Activated CD4-positive, alpha-beta memory T cell treated with anti-CD3 and anti-CD28 coated beads, Interleukin-2, amount 10 ng/mL, durations not matched to agents 7 days and 5 days (primary cell): ENCODE measurements around the gene C5orf58. TPM values are rescaled to one million over a fixed set of nuclear protein-coding genes. Genes with fewer than 3 reads are reported as not detected.

Experiments used
- CTCF ChIA-PET: fragments of 350-600 bp; sonication (Branson Sonifier 250); formaldehyde crosslinking; loops from one replicate; lab custom pipeline; 2021; ENCODE audit warnings: antibody characterized with exemption, inconsistent platforms; lab: Charles Lee
- POLR2A ChIA-PET: fragments of 350-600 bp; sonication (Branson Sonifier 250); formaldehyde crosslinking; loops from one replicate; lab custom pipeline; 2021; ENCODE audit warnings: antibody characterized with exemption; lab: Charles Lee
- DNase-seq: peaks from one replicate; pipeline ENCODE4 v3.0.0-alpha.2; 2020
- H3K27ac Mint-ChIP-seq: one replicate; pipeline ENCODE4 v1.8.0; 2021; ENCODE audit warnings: mild to moderate bottlenecking, mixed read lengths
- H3K27me3 Mint-ChIP-seq: one replicate; pipeline ENCODE4 v1.8.0; 2021; ENCODE audit warnings: mixed read lengths
- H3K36me3 Mint-ChIP-seq: one replicate; pipeline ENCODE4 v1.8.0; 2021; ENCODE audit warnings: low read depth, mixed read lengths
- H3K4me1 Mint-ChIP-seq: one replicate; pipeline ENCODE4 v1.8.0; 2021; ENCODE audit warnings: mixed read lengths
- H3K4me3 Mint-ChIP-seq: one replicate; pipeline ENCODE4 v1.8.0; 2021; ENCODE audit warnings: mild to moderate bottlenecking, mixed read lengths
- H3K9me3 Mint-ChIP-seq: one replicate; pipeline ENCODE4 v1.8.0; 2021; ENCODE audit warnings: mixed read lengths
- total RNA-seq, 2 experiments: library from RNA; stranded (reverse); gene quantifications; one replicate each; pipeline ENCODE4 v1.2.3, GENCODE V29; 2021

The C5orf58 gene
- total RNA-seq, 2 experiments from 2014 or later, result not detected

DNA sequence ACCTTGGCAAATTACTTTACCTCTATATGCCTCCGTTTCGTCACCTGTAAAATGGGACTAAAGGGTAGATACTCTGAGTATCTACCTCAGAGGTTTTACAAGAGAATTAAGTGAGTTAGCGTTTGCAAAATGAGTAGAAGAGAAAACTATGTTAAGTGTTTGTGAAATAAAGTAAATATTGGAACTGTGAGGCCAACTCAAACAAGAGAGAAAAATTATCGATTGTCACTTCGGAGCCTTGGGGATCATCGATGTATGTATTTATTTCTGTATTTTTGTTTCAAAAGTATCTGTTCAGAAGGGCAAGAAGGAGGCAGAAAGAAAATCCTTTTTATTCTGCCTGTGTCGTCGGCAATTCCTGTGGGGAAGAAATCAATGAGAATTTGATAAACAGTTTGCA, 25.8 kb upstream of the C5orf58 start:
- Mint-ChIP-seq H3K9me3 (no peaks in the 10 kb centered on the region), H3K4me3 (no peak overlapping the region), H3K27ac (no peak overlapping the region), H3K4me1 (no peaks in the 10 kb centered on the region), H3K36me3 (no peaks in the 10 kb centered on the region), H3K27me3 (peaks cover 46% of the 10 kb centered on the region)
- no peak for DNase-seq
- ChIA-PET POLR2A (no interaction called here), CTCF (no interaction called here)

DNA sequence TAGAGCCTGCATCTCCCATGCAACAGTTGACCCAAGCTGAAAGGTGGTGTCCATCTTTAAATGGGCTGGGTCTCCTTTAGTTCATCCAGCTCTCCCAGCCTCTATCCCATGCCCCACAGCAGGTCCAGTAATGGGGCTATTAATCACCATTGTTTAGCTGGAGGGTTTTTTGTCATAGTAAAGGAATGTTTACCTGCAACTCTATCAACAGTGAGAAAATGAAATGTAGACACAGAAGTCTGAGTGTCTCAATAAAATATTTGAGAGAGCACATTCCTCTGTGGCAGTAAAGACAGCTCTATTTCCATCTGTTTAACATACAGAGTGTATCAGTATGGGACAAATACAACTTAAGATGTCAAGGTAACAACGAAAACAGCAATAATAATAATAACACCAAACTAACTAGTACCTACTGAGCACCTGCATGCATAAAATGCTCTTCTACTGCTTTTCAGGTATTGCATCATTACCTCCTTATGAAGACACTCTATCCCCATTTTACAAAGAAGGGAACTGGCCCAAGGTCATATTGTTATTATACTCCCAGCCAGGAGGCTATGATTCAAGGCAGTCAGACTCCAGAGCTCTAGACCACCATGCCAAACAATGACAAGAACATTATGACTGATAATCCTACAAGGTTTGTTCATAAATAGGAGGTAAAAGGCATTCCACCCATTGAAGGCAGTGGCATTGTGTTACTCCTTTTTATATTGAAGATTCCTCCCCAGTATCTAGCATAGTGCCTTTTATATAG, 21.0 kb upstream of the C5orf58 start:
- H3K36me3 Mint-ChIP-seq, result no peaks in the 10 kb centered on the region
- no peaks in the 10 kb centered on the region for H3K9me3 Mint-ChIP-seq
- CTCF ChIA-PET, result interaction anchor here (1.3 kb wide), 1 partner anchor 28 kb away, joined by 3 read pairs; no protein-coding TSS in a partner anchor
- POLR2A ChIA-PET, result no interaction called here
- peaks cover 32% of the 10 kb centered on the region for H3K27me3 Mint-ChIP-seq
- H3K27ac Mint-ChIP-seq, result no peak overlapping the region
- no peak overlapping the region for H3K4me3 Mint-ChIP-seq
- DNase-seq, result no peak
- no peaks in the 10 kb centered on the region for H3K4me1 Mint-ChIP-seq

- Mint-ChIP-seq H3K4me3 (no peak overlapping the region), H3K36me3 (no peaks in the 10 kb centered on the region), H3K27me3 (peaks cover 12% of the 10 kb centered on the region), H3K27ac (no peak overlapping the region), H3K4me1 (no peaks in the 10 kb centered on the region), H3K9me3 (no peaks in the 10 kb centered on the region)
- POLR2A ChIA-PET, result no interaction called here
- DNase-seq, result no peak
- CTCF ChIA-PET, result no interaction called here
Measured at GRCh38 chr5:170216257-170216864, 16.4 kb upstream of the C5orf58 start.

DNA sequence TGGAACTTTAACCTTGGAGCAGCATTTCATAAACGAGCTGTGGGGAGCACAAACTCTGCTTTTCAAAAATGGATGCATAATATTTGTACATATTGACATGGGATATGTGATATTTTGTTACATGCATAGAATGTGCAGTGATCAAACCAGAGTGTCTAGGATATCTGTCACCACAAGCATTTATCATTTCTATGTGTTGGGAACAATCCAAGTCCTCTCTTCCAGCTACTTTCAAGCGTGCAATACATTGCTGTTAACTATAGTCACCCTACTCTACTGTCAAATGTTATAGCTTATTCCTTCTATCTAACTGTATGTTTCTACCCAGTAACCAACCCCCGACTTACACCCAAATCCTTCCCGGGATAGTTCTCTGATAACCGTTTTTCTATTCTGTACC, 15.0 kb upstream of the C5orf58 start:
- DNase-seq, result no peak
- Mint-ChIP-seq H3K27me3 (peaks cover 6% of the 10 kb centered on the region), H3K36me3 (no peaks in the 10 kb centered on the region), H3K4me3 (no peak overlapping the region), H3K27ac (no peak overlapping the region), H3K4me1 (no peaks in the 10 kb centered on the region), H3K9me3 (no peaks in the 10 kb centered on the region)
- POLR2A ChIA-PET, result no interaction called here
- CTCF ChIA-PET, result interaction anchor here (0.6 to 1.4 kb wide), 4 partner anchors 12 to 193 kb away, joined by 3 to 4 read pairs (median 3); no protein-coding TSS in a partner anchor

DNA sequence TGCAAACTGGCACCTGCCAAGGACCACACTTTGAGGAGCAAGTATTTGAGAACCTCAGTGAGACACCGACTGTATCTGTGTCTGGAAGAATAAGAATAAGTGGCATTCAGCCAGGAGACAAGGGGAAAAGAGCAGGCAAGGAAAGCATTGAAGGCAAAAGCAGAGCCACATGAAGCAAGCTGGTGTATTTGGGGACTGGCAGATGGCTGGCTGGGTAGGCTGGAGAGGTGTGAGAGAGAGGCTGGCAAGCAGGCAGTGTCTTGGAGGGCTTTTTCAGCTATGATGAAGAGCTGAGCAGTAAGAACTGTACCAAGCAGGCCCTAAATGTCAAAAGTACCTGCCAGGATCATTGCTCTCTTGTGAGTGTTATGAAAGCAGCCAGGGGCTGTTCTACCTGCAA, 14.1 kb upstream of the C5orf58 start:
- Mint-ChIP-seq H3K27me3 (peaks cover 6% of the 10 kb centered on the region), H3K27ac (no peak overlapping the region), H3K4me1 (no peaks in the 10 kb centered on the region), H3K36me3 (no peaks in the 10 kb centered on the region), H3K9me3 (no peaks in the 10 kb centered on the region), H3K4me3 (no peak overlapping the region)
- DNase-seq, result no peak
- ChIA-PET CTCF (interaction anchor here (1.2 to 2.2 kb wide), 2 partner anchors 115 to 123 kb away, joined by 4 read pairs; no protein-coding TSS in a partner anchor), POLR2A (no interaction called here)

- H3K27me3 Mint-ChIP-seq, result peaks cover 4% of the 10 kb centered on the region
- POLR2A ChIA-PET, result no interaction called here
- CTCF ChIA-PET, result interaction anchor here (1.2 to 2.2 kb wide), 3 partner anchors 17 to 114 kb away, joined by 3 to 4 read pairs (median 3); no protein-coding TSS in a partner anchor
- no peak overlapping the region for H3K4me3 Mint-ChIP-seq
- DNase-seq, result no peak
- no peak overlapping the region for H3K27ac Mint-ChIP-seq
- no peaks in the 10 kb centered on the region for H3K36me3 Mint-ChIP-seq
- H3K4me1 Mint-ChIP-seq, result no peaks in the 10 kb centered on the region
- H3K9me3 Mint-ChIP-seq, result no peaks in the 10 kb centered on the region
Measured at GRCh38 chr5:170219615-170220014, 13.2 kb upstream of the C5orf58 start.

DNA sequence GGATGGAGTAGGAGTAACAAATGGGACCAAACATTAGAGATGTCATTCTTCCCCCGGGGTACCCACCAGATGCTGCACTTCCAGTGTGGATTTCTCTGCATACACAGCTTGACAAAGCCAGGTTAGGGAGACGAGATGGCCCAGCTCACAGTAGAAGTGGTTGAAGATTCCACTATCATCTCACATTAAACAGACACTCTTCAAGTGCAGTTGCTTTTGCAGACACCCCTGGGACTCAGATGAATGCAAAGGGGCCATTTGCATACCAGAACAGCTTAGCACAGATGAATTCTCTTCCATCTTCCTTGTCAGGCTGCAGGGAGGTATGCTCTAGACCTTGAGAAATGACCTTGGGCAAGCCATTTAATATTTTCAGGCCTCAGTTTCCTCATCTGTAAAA, 12.6 kb upstream of the C5orf58 start:
- H3K27ac Mint-ChIP-seq, result no peak overlapping the region
- H3K4me1 Mint-ChIP-seq, result no peaks in the 10 kb centered on the region
- ChIA-PET CTCF (interaction anchor here (1.2 to 10.6 kb wide), 5 partner anchors 16 to 202 kb away, joined by 3 to 141 read pairs (median 4); no protein-coding TSS in a partner anchor), POLR2A (no interaction called here)
- no peaks in the 10 kb centered on the region for H3K9me3 Mint-ChIP-seq
- H3K4me3 Mint-ChIP-seq, result no peak overlapping the region
- no peak for DNase-seq
- peaks cover 4% of the 10 kb centered on the region for H3K27me3 Mint-ChIP-seq
- no peaks in the 10 kb centered on the region for H3K36me3 Mint-ChIP-seq

DNA sequence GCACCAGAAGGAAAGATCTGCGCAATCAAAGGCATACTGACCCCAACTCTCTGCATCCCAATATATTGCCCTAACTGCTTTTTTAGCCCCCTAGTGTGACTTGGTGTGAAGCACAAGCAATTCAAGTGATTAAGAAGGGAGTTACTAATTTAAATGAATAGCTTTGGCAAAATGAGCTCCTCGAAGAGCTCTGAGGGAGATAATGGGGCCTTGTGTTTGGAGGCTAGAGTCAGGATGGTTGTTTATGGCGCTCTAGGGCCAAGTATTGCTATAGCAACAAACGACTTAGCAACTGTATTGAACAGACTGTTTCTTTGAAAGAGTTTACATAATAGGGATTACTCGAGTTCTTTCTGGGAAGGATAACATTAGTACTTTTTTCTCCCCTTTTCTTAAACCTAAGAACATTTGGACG, 11.5 kb upstream of the C5orf58 start:
- Mint-ChIP-seq H3K9me3 (no peaks in the 10 kb centered on the region), H3K36me3 (no peaks in the 10 kb centered on the region), H3K4me1 (peaks cover 3% of the 10 kb centered on the region), H3K27me3 (no peaks in the 10 kb centered on the region), H3K4me3 (no peak overlapping the region), H3K27ac (no peak overlapping the region)
- ChIA-PET POLR2A (no interaction called here), CTCF (interaction anchor here (1.1 to 10.6 kb wide), 3 partner anchors 10 to 201 kb away, joined by 3 to 141 read pairs (median 100); no protein-coding TSS in a partner anchor)
- DNase-seq, result no peak

- ChIA-PET POLR2A (no interaction called here), CTCF (interaction anchor here (1.2 to 10.6 kb wide), 4 partner anchors 111 to 199 kb away, joined by 3 to 141 read pairs (median 52); no protein-coding TSS in a partner anchor)
- H3K36me3 Mint-ChIP-seq, result no peaks in the 10 kb centered on the region
Measured at GRCh38 chr5:170223360-170223759, 9.4 kb upstream of the C5orf58 start.

DNA sequence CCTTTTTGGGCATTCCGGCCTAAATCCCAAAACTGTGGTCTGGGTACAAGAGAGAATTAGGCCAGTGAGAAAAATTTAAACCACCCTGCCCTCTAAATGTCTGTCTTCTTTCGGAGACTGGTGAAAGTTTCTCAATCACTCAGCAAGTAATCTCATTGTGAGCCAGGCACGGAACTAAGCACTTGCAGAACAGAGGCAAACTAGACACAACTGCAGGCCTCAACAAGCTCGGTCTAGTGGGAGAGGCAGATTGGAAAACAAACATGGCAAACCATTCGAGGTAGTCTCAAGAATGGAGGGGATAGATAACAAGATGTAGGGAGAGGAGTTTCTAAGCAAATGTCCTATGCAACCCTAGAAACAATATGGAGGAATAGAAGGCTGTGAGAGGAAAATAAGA, 8.9 kb upstream of the C5orf58 start:
- no peak overlapping the region for H3K27ac Mint-ChIP-seq
- H3K4me1 Mint-ChIP-seq, result peaks cover 3% of the 10 kb centered on the region
- ChIA-PET POLR2A (no interaction called here), CTCF (interaction anchor here (1.1 to 10.6 kb wide), 6 partner anchors 74 to 199 kb away, joined by 3 to 141 read pairs (median 6); partner anchors contain the start of gene LCP2)
- no peaks in the 10 kb centered on the region for H3K9me3 Mint-ChIP-seq
- H3K27me3 Mint-ChIP-seq, result no peaks in the 10 kb centered on the region
- no peak overlapping the region for H3K4me3 Mint-ChIP-seq
- DNase-seq, result no peak
- no peaks in the 10 kb centered on the region for H3K36me3 Mint-ChIP-seq

More at GRCh38 chr5:170223360-170223759, 9.4 kb upstream of the C5orf58 start:
- DNase-seq, result no peak
- Mint-ChIP-seq H3K27ac (no peak overlapping the region), H3K4me3 (no peak overlapping the region), H3K4me1 (peaks cover 3% of the 10 kb centered on the region), H3K27me3 (no peaks in the 10 kb centered on the region), H3K9me3 (no peaks in the 10 kb centered on the region)

- Mint-ChIP-seq H3K27me3 (no peaks in the 10 kb centered on the region), H3K36me3 (no peaks in the 10 kb centered on the region), H3K4me1 (peaks cover 3% of the 10 kb centered on the region), H3K4me3 (no peak overlapping the region), H3K9me3 (no peaks in the 10 kb centered on the region), H3K27ac (no peak overlapping the region)
- peak; percentile 80 for DNase-seq
- POLR2A ChIA-PET, result interaction anchor here (0.7 to 2.7 kb wide), 4 partner anchors 13 to 114 kb away, joined by 3 to 11 read pairs (median 4); no protein-coding TSS in a partner anchor
- CTCF ChIA-PET, result interaction anchor here (0.7 to 10.6 kb wide), 40 partner anchors 10 to 209 kb away, joined by 3 to 141 read pairs (median 5); no protein-coding TSS in a partner anchor
Measured at GRCh38 chr5:170225326-170226128, 7.3 kb upstream of the C5orf58 start.

- H3K4me3 Mint-ChIP-seq, result no peak overlapping the region
- H3K9me3 Mint-ChIP-seq, result no peaks in the 10 kb centered on the region
- no peak overlapping the region for H3K27ac Mint-ChIP-seq
- peaks cover 3% of the 10 kb centered on the region for H3K4me1 Mint-ChIP-seq
- no peaks in the 10 kb centered on the region for H3K36me3 Mint-ChIP-seq
- DNase-seq, result no peak
- CTCF ChIA-PET, result interaction anchor here (0.7 to 10.6 kb wide), 38 partner anchors 9 to 208 kb away, joined by 3 to 141 read pairs (median 5); no protein-coding TSS in a partner anchor
- POLR2A ChIA-PET, result interaction anchor here (0.7 to 2.7 kb wide), 5 partner anchors 12 to 123 kb away, joined by 3 to 11 read pairs (median 4); no protein-coding TSS in a partner anchor
- H3K27me3 Mint-ChIP-seq, result no peaks in the 10 kb centered on the region
Measured at GRCh38 chr5:170226129-170226615, 6.6 kb upstream of the C5orf58 start.
